Measurements from ENCODE around the gene CCNE1. TPM values are rescaled to one million over a fixed set of nuclear protein-coding genes. Genes with fewer than 3 reads are reported as not detected.

CCNE1 gene
- total and polyA plus RNA-seq, 3 experiments from 2014 or later: 1.3 to 33.9 (median 30.3) TPM

DNA sequence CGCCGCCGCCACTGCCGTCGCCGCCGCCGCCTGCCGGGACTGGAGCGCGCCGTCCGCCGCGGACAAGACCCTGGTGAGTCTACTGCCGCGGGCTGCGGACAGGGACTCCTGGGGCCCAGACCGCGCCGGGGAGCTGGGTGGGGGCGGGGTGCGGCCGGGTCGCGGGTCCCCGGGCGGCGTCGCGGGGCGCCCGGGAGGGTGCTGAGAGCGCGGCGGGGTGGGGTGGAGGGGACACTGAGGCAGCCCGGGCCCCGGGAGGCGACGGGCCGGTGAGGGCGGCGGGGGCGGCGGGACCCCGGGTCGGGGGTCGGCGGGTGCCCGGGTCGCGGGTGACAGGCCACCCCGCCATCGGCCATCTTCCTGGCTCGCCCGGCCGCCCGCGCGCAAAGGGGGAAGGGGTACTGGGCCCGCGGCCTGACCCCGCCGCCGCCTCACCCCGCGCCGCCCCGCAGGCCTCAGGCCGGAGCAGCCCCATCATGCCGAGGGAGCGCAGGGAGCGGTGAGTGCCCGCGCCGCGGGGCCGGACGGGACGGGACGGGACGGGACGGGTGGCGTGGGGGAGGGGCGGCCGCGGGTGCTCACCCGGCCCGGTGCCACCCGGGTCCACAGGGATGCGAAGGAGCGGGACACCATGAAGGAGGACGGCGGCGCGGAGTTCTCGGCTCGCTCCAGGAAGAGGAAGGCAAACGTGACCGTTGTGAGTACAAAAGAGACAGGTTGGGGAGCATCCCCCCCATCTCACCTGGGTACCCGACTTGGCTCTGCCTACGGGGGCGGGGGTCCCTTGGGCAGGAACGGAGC, 489 bp downstream of the CCNE1 start:
- Histone ChIP-seq H3K27me3 (ENCODE audit: insufficient read depth, low read length, poor library complexity, severe bottlenecking) (no peaks in the 10 kb centered on the region), H3K4me1 (ENCODE audit: insufficient read depth, low read length) (no peaks in the 10 kb centered on the region), H3K27ac (ENCODE audit: low read depth, low read length) (no peak overlapping the region), H3K36me3 (ENCODE audit: insufficient read depth, low read length) (no peaks in the 10 kb centered on the region), H3K9me3 (ENCODE audit: low read length) (no peaks in the 10 kb centered on the region), H3K4me3 (ENCODE audit: low read length) (no peak overlapping the region)
- CTCF ChIA-PET: no interaction called here
- POLR2A ChIA-PET: no interaction called here
- Mint-ChIP-seq H3K27me3 (no peaks in the 10 kb centered on the region), H3K4me3 (peak overlapping the region; percentile 87 to 97 (median 91)), H3K9me3 (no peaks in the 10 kb centered on the region), H3K36me3 (peaks cover 0 to 2% (median 0%) of the 10 kb centered on the region in 3 donors), H3K4me1 (peaks cover 7 to 16% (median 12%) of the 10 kb centered on the region in 3 donors), H3K27ac (peak overlapping the region in 5 of 8 donors; percentile 39 to 84 (median 78))
- DNase-seq: peak in 3 of 5 donors; percentile 8 to 53 (median 13)

DNA sequence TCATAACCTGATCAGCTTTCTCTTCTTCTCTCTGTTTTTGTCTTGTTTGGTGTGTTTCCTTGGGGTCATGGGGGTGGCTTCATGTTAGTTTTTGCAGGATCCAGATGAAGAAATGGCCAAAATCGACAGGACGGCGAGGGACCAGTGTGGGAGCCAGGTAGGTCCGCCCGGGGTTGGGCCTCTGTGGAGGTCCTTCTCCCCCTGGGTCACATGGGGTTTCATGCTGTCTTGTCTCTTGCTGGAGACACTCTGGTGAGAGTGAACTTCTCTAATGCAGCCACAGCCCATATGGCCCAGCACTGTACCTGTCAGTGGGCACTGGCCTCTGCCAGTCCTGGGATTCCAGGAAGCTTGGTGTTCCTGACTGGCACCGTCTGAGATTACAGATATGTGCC, 1.1 kb downstream of the CCNE1 start:
- no peaks in the 10 kb centered on the region for H3K9me3 ChIP-seq (ENCODE audit: low read length)
- DNase-seq: no peak
- Mint-ChIP-seq H3K9me3 (no peaks in the 10 kb centered on the region), H3K27me3 (no peaks in the 10 kb centered on the region), H3K4me1 (peaks cover 7 to 16% (median 12%) of the 10 kb centered on the region in 3 donors), H3K27ac (peak overlapping the region in 7 of 8 donors; percentile 1 to 84 (median 66)), H3K4me3 (peak overlapping the region; percentile 87 to 97 (median 91)), H3K36me3 (peaks cover 0 to 2% (median 0%) of the 10 kb centered on the region in 3 donors)
- no peaks in the 10 kb centered on the region for H3K27me3 ChIP-seq (ENCODE audit: insufficient read depth, low read length, poor library complexity, severe bottlenecking)
- ChIA-PET CTCF (no interaction called here), POLR2A (no interaction called here)
- no peaks in the 10 kb centered on the region for H3K4me1 ChIP-seq (ENCODE audit: insufficient read depth, low read length)
- no peaks in the 10 kb centered on the region for H3K36me3 ChIP-seq (ENCODE audit: insufficient read depth, low read length)
- H3K4me3 ChIP-seq (ENCODE audit: low read length): no peak overlapping the region
- H3K27ac ChIP-seq (ENCODE audit: low read depth, low read length): no peak overlapping the region

DNA sequence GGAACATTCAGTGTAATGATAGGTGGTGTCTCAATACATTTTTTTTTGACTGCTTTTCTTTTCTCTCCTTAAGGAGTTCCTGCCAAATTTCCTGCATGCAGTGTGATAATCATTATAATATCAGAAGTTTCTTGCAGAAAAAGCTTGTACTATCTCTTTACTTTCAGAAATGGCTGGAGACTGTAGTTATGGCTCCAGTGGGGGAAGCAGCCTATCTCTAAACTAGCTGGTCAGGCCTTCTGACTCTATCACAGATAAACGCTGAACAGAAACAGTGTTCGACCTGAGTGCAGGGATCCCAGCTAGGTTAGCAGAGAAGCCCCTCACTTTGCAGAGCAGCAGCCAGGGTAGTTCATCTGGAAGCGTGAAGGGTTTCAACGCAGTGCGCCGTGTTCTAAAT, 1.9 kb downstream of the CCNE1 start:
- Histone ChIP-seq H3K9me3 (ENCODE audit: low read length) (no peaks in the 10 kb centered on the region), H3K36me3 (ENCODE audit: insufficient read depth, low read length) (no peaks in the 10 kb centered on the region), H3K27me3 (ENCODE audit: insufficient read depth, low read length, poor library complexity, severe bottlenecking) (no peaks in the 10 kb centered on the region), H3K27ac (ENCODE audit: low read depth, low read length) (no peak overlapping the region), H3K4me3 (ENCODE audit: low read length) (no peak overlapping the region), H3K4me1 (ENCODE audit: insufficient read depth, low read length) (no peaks in the 10 kb centered on the region)
- Mint-ChIP-seq H3K27ac (peak overlapping the region in 4 of 8 donors; percentile 49 to 78 (median 58)), H3K27me3 (no peaks in the 10 kb centered on the region), H3K36me3 (peaks cover 0 to 2% (median 0%) of the 10 kb centered on the region in 3 donors), H3K4me1 (peaks cover 7 to 16% (median 12%) of the 10 kb centered on the region in 3 donors), H3K4me3 (peak overlapping the region; percentile 38 to 97 (median 90)), H3K9me3 (no peaks in the 10 kb centered on the region)
- ChIA-PET CTCF (interaction anchor here (1.5 kb wide), 1 partner anchor 15 kb away, joined by 3 read pairs; no protein-coding TSS in a partner anchor), POLR2A (no interaction called here)
- no peak for DNase-seq

DNA sequence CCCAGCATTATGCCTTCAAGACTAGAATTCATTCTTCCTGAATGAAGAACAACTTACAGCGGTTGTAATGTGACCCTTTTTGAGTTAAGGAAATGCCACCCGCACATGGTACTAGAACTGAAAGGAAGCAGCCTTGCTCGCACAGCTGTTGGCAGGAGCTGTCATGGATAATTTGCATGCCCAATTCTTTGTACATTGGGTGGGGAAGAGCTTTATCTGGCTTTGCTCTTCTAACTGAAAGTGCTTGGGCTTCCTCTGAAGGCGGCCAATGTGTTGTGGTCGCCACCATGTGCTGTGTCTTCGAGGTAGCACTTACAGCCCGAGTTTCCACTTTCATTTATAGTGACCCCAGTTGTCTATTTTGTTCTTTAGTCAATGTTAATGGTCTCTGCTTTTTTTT, 3.4 kb downstream of the CCNE1 start:
- Histone ChIP-seq H3K4me3 (ENCODE audit: low read length) (no peak overlapping the region), H3K27me3 (ENCODE audit: insufficient read depth, low read length, poor library complexity, severe bottlenecking) (no peaks in the 10 kb centered on the region), H3K4me1 (ENCODE audit: insufficient read depth, low read length) (no peaks in the 10 kb centered on the region), H3K27ac (ENCODE audit: low read depth, low read length) (no peak overlapping the region), H3K36me3 (ENCODE audit: insufficient read depth, low read length) (no peaks in the 10 kb centered on the region), H3K9me3 (ENCODE audit: low read length) (no peaks in the 10 kb centered on the region)
- Mint-ChIP-seq H3K9me3 (no peaks in the 10 kb centered on the region), H3K27me3 (no peaks in the 10 kb centered on the region), H3K4me3 (peak overlapping the region in 1 of 7 donors; percentile 87), H3K4me1 (peaks cover 7 to 16% (median 12%) of the 10 kb centered on the region in 3 donors), H3K27ac (no peak overlapping the region), H3K36me3 (peaks cover 0 to 2% (median 0%) of the 10 kb centered on the region in 3 donors)
- ChIA-PET CTCF (no interaction called here), POLR2A (no interaction called here)
- DNase-seq: no peak

DNA sequence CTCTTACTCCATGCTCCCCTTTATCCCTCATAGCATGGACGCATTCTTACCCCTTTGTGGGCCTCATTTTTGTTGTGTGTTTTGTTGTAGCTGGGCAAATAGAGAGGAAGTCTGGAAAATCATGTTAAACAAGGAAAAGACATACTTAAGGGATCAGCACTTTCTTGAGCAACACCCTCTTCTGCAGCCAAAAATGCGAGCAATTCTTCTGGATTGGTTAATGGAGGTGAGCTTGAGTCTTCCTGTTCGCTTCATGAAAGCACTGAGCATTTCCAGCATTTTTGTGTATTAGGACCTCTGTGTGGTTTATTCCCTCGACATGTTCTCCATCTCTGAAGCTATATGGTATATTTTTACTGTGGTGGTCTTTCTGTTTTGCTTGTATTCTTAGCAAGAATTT, 5.5 kb downstream of the CCNE1 start:
- ChIA-PET CTCF (interaction anchor here (0.6 to 1.0 kb wide), 3 partner anchors 28 to 236 kb away, joined by 3 to 6 read pairs (median 3); no protein-coding TSS in a partner anchor), POLR2A (no interaction called here)
- H3K27ac Mint-ChIP-seq: peak overlapping the region in 1 of 8 donors; percentile 30
- H3K27me3 ChIP-seq (ENCODE audit: insufficient read depth, low read length, poor library complexity, severe bottlenecking): no peaks in the 10 kb centered on the region
- no peaks in the 10 kb centered on the region for H3K4me1 ChIP-seq (ENCODE audit: insufficient read depth, low read length)
- H3K4me1 Mint-ChIP-seq: peaks cover 4 to 11% (median 5%) of the 10 kb centered on the region in 3 donors
- DNase-seq: no peak
- H3K36me3 Mint-ChIP-seq: peaks cover 0 to 10% (median 5%) of the 10 kb centered on the region in 3 donors
- H3K9me3 ChIP-seq (ENCODE audit: low read length): no peaks in the 10 kb centered on the region
- H3K36me3 ChIP-seq (ENCODE audit: insufficient read depth, low read length): no peaks in the 10 kb centered on the region
- no peaks in the 10 kb centered on the region for H3K27me3 Mint-ChIP-seq
- H3K27ac ChIP-seq (ENCODE audit: low read depth, low read length): no peak overlapping the region
- H3K4me3 Mint-ChIP-seq: no peak overlapping the region
- no peaks in the 10 kb centered on the region for H3K9me3 Mint-ChIP-seq
- no peak overlapping the region for H3K4me3 ChIP-seq (ENCODE audit: low read length)

DNA sequence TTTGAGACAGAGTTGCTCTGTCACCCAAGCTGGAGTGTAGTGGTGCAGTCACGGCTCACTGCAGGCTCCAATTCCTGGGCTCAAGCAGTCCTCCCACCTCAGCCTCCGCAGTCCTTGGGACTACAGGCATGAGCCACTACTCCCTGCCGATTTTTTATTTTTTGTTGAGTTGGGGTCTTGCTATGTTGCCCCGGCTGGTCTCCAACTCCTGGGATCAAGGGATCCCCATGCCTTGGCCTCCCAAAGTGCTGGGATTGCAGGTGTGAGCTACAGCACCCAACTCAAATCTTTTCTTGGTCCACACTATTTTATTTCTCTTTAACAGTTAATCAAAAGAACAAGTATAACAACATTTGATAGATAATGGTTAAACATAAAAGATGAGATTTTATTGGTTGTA, 7.5 kb downstream of the CCNE1 start:
- Histone ChIP-seq H3K4me1 (ENCODE audit: insufficient read depth, low read length) (no peaks in the 10 kb centered on the region), H3K4me3 (ENCODE audit: low read length) (no peak overlapping the region), H3K27ac (ENCODE audit: low read depth, low read length) (no peak overlapping the region), H3K9me3 (ENCODE audit: low read length) (no peaks in the 10 kb centered on the region), H3K27me3 (ENCODE audit: insufficient read depth, low read length, poor library complexity, severe bottlenecking) (no peaks in the 10 kb centered on the region), H3K36me3 (ENCODE audit: insufficient read depth, low read length) (no peaks in the 10 kb centered on the region)
- CTCF ChIA-PET: interaction anchor here (1.0 to 1.9 kb wide), 3 partner anchors 18 to 60 kb away, joined by 3 to 6 read pairs (median 5); no protein-coding TSS in a partner anchor
- no peaks in the 10 kb centered on the region for H3K4me1 Mint-ChIP-seq
- no peaks in the 10 kb centered on the region for H3K27me3 Mint-ChIP-seq
- POLR2A ChIA-PET: no interaction called here
- H3K36me3 Mint-ChIP-seq: peaks cover 0 to 13% (median 8%) of the 10 kb centered on the region in 3 donors
- H3K4me3 Mint-ChIP-seq: no peak overlapping the region
- H3K27ac Mint-ChIP-seq: no peak overlapping the region
- DNase-seq: no peak
- no peaks in the 10 kb centered on the region for H3K9me3 Mint-ChIP-seq

DNA sequence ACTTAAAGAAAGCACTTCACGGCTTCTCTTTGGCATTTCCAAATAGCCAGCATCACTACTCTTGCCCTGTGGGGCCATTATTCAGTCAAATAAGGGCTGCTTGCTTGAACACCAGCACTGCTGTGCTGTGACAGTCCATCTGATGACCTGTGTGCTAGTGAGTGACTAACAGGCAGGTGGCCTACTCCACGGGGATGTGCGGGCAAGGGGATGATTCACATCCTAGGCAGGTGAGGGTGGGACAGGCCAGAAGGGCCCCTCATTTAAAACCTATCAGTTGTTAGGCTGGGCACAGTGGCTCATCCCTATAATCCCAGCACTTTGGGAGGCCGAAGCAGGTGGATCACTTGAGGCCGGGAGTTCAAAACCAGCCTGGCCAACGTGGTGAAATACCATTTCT, 8.2 kb downstream of the CCNE1 start:
- no peaks in the 10 kb centered on the region for H3K36me3 ChIP-seq (ENCODE audit: insufficient read depth, low read length)
- no peak overlapping the region for H3K27ac ChIP-seq (ENCODE audit: low read depth, low read length)
- Mint-ChIP-seq H3K27ac (peak overlapping the region in 1 of 8 donors; percentile 44), H3K27me3 (no peaks in the 10 kb centered on the region), H3K4me3 (no peak overlapping the region), H3K36me3 (peaks cover 0 to 13% (median 8%) of the 10 kb centered on the region in 3 donors), H3K4me1 (no peaks in the 10 kb centered on the region), H3K9me3 (no peaks in the 10 kb centered on the region)
- H3K4me1 ChIP-seq (ENCODE audit: insufficient read depth, low read length): no peaks in the 10 kb centered on the region
- DNase-seq: no peak
- H3K9me3 ChIP-seq (ENCODE audit: low read length): no peaks in the 10 kb centered on the region
- ChIA-PET CTCF (interaction anchor here (1.0 to 1.9 kb wide), 3 partner anchors 18 to 60 kb away, joined by 3 to 6 read pairs (median 5); no protein-coding TSS in a partner anchor), POLR2A (no interaction called here)
- no peak overlapping the region for H3K4me3 ChIP-seq (ENCODE audit: low read length)
- no peaks in the 10 kb centered on the region for H3K27me3 ChIP-seq (ENCODE audit: insufficient read depth, low read length, poor library complexity, severe bottlenecking)

DNA sequence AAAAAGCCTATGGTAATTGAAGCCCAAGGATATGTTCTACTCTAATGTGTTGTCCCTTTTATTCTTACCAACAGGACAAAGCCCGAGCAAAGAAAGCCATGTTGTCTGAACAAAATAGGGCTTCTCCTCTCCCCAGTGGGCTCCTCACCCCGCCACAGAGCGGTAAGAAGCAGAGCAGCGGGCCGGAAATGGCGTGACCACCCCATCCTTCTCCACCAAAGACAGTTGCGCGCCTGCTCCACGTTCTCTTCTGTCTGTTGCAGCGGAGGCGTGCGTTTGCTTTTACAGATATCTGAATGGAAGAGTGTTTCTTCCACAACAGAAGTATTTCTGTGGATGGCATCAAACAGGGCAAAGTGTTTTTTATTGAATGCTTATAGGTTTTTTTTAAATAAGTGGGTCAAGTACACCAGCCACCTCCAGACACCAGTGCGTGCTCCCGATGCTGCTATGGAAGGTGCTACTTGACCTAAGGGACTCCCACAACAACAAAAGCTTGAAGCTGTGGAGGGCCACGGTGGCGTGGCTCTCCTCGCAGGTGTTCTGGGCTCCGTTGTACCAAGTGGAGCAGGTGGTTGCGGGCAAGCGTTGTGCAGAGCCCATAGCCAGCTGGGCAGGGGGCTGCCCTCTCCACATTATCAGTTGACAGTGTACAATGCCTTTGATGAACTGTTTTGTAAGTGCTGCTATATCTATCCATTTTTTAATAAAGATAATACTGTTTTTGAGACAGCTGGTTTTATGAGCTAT, 12.0 kb downstream of the CCNE1 start:
- H3K4me3 ChIP-seq (ENCODE audit: low read length): no peak overlapping the region
- Mint-ChIP-seq H3K27ac (no peak overlapping the region), H3K27me3 (no peaks in the 10 kb centered on the region), H3K36me3 (peaks cover 0 to 13% (median 8%) of the 10 kb centered on the region in 3 donors), H3K4me1 (no peaks in the 10 kb centered on the region), H3K9me3 (no peaks in the 10 kb centered on the region), H3K4me3 (no peak overlapping the region)
- H3K27me3 ChIP-seq (ENCODE audit: insufficient read depth, low read length, poor library complexity, severe bottlenecking): no peaks in the 10 kb centered on the region
- no peaks in the 10 kb centered on the region for H3K36me3 ChIP-seq (ENCODE audit: insufficient read depth, low read length)
- ChIA-PET CTCF (no interaction called here), POLR2A (no interaction called here)
- DNase-seq: no peak
- H3K9me3 ChIP-seq (ENCODE audit: low read length): no peaks in the 10 kb centered on the region
- no peak overlapping the region for H3K27ac ChIP-seq (ENCODE audit: low read depth, low read length)
- no peaks in the 10 kb centered on the region for H3K4me1 ChIP-seq (ENCODE audit: insufficient read depth, low read length)

Data from CD8-positive, alpha-beta memory T cell (primary cell).